DND-41 (cell line): ENCODE data around the gene AADACL2.

Experiments
- EZH2 ChIP-seq: IDR thresholded peaks from 3 replicates; pipeline ENCODE4 v1.6.1; 2012; ENCODE audit warnings: borderline replicate concordance, low read depth, mild to moderate bottlenecking, moderate library complexity, low read length, inconsistent platforms; ENCODE audit not compliant: severe bottlenecking
- TF ChIP-seq, protein P1 (sequence below): IDR thresholded peaks from 2 replicates; pipeline ENCODE4 v1.5.1; 2012; ENCODE audit warnings: borderline replicate concordance, low read length, moderate library complexity, mild to moderate bottlenecking; ENCODE audit not compliant: poor library complexity, severe bottlenecking; ENCODE audit errors: extremely low read depth

DNA sequence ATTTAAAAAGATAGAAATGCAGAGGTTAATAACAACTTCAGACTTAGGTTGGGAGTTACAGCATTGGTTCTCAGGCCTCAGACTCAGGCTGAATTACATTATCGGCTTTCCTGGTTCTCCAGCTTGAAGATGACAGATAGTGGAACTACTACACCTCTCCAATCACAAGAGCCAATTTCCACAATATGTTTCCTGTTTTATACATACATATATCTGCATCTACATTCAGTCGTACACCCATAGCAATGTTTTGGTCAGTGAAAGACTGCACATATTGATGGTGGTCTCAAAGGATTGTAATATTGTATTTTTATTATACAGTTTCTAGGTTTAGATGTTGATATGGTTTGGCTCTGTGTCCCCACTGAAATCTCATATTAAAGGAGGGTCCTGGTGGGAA lies 35.4 kb downstream of the AADACL2 start:
- TF ChIP-seq, protein P1, sequence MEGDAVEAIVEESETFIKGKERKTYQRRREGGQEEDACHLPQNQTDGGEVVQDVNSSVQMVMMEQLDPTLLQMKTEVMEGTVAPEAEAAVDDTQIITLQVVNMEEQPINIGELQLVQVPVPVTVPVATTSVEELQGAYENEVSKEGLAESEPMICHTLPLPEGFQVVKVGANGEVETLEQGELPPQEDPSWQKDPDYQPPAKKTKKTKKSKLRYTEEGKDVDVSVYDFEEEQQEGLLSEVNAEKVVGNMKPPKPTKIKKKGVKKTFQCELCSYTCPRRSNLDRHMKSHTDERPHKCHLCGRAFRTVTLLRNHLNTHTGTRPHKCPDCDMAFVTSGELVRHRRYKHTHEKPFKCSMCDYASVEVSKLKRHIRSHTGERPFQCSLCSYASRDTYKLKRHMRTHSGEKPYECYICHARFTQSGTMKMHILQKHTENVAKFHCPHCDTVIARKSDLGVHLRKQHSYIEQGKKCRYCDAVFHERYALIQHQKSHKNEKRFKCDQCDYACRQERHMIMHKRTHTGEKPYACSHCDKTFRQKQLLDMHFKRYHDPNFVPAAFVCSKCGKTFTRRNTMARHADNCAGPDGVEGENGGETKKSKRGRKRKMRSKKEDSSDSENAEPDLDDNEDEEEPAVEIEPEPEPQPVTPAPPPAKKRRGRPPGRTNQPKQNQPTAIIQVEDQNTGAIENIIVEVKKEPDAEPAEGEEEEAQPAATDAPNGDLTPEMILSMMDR, result no peak
- TF ChIP-seq EZH2, result no peak
